GM12875 (cell line): Measurements from ENCODE around the gene ATP2A3.

Experiments used
- H3K4me3 ChIP-seq: one replicate; pipeline ENCODE4 v1.5.1; 2011; ENCODE audit warnings: low read depth, low read length, control low read depth
- TF ChIP-seq, protein P1 (sequence below): IDR thresholded peaks from 2 replicates; pipeline ENCODE4 v1.5.1; 2011; ENCODE audit warnings: low read depth, mild to moderate bottlenecking, control low read depth, inconsistent platforms, low read length, moderate library complexity, borderline replicate concordance; ENCODE audit not compliant: insufficient read depth

ATP2A3 gene

DNA sequence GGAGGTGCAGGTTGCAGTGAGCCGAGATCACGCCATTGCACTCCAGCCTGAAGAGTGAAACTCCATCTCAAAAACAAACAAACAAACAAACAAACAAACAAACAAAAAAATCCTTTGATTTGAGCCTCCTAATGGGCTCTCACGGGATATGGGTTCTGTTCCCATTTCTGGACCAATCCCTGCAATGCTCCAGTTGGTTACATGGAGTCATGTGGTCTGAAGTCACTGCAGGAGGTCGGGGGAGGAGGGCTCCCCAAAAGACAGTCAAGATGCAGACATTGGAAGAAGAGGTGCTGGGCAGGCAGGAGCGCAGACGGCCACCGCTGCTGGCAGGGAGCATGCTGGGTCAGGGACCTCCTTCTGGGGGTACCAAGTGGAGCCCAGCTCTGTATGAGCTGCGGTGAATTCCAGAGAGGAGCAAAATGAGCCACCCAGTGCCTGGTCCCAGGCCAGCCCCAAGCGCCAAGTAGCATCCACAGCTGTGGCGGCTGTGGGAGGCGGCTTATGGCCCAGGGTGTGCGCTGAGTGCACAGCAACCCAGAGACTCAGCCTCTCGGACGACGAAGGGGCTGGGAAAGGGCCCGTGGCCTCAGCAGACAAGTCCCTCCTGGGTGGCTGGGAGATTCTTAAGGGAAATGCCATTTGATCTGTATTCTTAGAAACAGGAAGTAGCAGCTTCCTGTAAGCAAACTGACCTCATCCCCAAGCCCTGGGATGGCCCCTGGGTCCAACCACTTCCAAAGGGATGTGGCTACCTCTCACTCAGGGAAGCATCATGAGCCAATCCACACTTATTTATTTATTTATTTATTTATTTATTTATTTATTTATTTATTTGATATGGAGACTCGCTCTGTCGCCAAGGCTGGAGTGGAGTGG lies 19.6 kb upstream of the ATP2A3 start:
- TF ChIP-seq, protein P1, sequence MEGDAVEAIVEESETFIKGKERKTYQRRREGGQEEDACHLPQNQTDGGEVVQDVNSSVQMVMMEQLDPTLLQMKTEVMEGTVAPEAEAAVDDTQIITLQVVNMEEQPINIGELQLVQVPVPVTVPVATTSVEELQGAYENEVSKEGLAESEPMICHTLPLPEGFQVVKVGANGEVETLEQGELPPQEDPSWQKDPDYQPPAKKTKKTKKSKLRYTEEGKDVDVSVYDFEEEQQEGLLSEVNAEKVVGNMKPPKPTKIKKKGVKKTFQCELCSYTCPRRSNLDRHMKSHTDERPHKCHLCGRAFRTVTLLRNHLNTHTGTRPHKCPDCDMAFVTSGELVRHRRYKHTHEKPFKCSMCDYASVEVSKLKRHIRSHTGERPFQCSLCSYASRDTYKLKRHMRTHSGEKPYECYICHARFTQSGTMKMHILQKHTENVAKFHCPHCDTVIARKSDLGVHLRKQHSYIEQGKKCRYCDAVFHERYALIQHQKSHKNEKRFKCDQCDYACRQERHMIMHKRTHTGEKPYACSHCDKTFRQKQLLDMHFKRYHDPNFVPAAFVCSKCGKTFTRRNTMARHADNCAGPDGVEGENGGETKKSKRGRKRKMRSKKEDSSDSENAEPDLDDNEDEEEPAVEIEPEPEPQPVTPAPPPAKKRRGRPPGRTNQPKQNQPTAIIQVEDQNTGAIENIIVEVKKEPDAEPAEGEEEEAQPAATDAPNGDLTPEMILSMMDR = no peak
- H3K4me3 ChIP-seq = no peak overlapping the region

DNA sequence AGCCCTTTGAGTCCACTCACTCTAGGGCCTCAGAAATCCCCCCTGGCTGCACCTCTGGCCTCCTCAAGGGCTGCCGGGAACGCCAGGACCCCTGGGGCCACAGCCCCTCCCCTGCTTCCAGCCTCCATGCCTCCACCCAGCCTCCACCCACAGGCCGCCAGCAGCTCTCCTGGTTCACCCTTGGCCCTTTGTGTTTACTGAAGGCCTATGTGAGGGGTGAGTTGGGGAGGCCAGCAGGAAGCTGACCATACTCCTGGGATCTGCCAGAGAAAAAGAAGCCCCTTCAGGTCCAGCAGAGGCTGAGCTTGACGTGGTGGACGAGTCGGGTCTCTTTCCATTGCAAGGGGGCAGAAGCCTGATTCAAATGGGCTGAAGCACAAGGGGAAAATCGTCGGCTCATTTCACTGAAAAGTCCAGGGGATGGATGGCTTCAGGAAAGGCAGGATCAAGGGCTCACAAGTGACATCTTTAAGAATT lies 18.3 kb upstream of the ATP2A3 start:
- TF ChIP-seq, protein P1 = no peak
- H3K4me3 ChIP-seq = no peak overlapping the region

DNA sequence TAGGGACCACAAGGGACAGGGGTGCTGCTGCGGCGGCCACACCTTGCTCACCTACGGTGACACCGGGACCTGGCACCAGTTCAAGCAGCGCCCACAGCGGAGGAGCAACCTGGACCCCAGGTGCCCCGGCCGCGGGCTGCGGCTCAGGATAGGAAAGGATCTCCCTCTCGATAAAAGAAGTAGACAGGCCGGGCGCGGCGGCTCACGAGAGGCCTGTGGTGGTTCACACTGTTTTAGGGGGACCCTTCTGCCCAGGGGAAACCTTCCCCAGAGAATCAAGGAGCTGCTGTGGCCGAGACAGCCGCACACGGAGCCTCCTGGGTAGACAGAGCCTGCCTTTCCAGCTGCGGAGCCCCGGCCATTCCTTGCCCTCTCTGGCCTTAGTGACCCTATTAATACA lies 17.9 kb upstream of the ATP2A3 start:
- TF ChIP-seq, protein P1 = no peak
- H3K4me3 ChIP-seq = no peak overlapping the region

DNA sequence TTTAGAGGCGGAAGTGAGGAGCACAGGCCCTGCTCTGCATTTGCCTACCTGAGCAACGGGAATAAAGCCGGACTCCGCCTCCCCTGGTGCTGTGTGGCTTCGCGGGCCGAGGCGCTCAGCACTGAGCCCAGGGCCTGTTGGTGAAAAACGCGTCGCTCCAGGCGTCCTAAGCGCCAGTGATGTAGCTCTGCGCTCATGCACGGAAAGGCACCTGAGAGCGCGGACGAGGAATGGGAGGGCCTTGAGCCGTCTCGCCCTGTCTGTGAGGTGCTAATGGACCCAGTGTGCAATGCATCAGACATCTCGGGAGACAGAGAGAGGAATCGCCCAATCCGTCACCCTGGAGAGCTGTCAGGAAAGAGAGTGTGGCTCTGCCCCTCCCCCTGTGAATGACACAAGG lies 17.2 kb upstream of the ATP2A3 start:
- no peak overlapping the region for H3K4me3 ChIP-seq
- TF ChIP-seq, protein P1 = no peak

DNA sequence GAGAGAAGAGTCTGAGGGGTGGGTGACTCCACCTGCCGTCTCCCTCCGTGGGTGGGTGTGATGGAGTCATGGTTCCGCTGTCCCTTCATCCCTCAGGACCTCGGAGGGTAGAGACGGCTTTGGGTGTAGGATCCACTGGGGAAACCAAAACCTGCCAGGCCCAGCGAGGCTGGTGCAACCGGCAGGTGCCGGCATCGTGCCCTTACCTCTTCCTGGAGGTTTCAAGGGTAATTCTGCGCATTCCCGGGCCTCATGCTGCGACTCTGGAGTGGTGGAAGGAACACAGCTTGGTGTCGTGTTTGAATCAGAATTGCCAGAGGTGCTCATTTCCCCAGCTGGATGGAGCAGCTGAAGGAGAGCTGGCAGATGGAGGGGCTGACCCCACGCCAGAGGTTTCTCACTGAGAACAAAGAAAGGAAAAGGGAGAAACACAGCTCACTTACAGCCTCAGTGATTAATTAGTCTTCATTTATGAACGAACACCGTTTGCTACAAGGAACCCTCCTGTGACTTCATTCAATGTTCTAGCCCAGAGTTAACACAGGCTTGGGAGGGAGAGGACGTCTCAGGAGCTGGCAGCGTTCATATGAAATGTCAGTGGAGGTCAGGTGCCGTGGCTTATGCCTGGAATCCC lies 16.3 kb upstream of the ATP2A3 start:
- H3K4me3 ChIP-seq = no peak overlapping the region
- TF ChIP-seq, protein P1 = no peak

DNA sequence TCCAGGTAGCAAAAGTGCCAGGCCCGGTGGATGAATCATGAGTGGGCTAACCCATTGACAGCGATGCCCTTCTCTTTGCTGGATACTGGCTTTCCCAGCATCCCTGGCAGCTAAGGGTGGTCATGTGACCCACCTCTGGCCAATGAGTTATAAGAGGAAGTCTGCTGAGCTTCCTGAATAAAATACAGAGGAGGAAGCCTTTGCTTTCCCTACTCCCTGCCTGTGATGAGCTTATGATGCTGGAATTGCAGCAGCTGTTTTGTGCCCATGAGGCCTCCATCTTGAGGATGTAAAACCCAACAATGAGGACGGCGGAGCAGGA lies 15.0 kb upstream of the ATP2A3 start:
- TF ChIP-seq, protein P1 = no peak
- H3K4me3 ChIP-seq = no peak overlapping the region
